Measurements from ENCODE around the gene CLIC4. TPM values are rescaled to one million over a fixed set of nuclear protein-coding genes. Genes with fewer than 3 reads are reported as not detected.

CLIC4 gene
- total RNA-seq, result 124 and 139 TPM in 2 replicates

DNA sequence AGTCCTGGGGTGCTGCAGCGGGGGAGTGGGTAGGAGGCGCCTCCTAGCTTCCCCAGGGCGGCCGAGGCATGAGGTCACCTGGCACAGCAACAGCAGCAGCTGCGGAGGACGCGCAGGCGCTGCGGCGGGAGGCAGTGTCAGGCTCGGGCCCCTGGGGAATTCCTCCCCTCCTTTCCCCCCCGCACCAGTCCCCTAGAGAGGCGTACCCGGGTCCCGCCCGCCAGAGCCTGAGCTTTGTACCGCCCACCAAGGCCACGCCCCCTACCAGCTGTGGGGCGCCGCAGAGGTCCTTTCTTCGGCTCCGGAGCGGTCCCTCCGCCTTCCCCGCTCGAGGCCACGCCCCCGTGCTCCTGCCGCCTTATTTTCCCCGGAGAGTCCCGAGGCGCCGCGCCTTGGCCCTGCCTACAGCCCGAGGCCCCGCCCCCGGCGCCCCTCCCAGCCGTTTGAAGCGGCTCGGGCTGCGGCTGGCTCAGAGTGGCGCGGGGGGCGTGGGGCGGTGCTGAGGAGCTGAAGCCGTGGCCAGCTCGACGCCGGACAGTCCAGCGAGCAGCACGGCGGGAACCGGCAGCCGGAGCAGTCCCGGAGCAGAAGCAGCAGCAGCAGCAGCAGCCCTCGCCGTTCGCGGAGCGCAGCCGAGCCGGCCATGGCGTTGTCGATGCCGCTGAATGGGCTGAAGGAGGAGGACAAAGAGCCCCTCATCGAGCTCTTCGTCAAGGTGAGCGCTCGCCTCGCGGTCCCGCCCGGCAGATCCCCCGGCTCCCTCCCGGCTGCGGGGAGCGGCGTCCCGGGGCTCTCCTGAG is at the start of gene CLIC4:
TSS of gene CLIC4 (plus strand) at position 537 of the 800 bp plus-strand sequence. CDS start at position 644, 107 bp downstream.

Other genes starting within 250 kb of the CLIC4 start
- gene RCAN3, start 242.6 kb upstream of the CLIC4 start, total RNA-seq, result 15.9 and 17.9 TPM in 2 replicates
- gene NCMAP, start 189.4 kb upstream of the CLIC4 start, total RNA-seq, result 0.21 and 1.2 TPM in 2 replicates
- 18.8 and 23.0 TPM in 2 replicates for gene SRRM1, start 102.1 kb upstream of the CLIC4 start, total RNA-seq
- 0.48 and 0.85 TPM in 2 replicates for gene RUNX3, start 184.8 kb downstream of the CLIC4 start, total RNA-seq